Stimulated activated CD4-positive, alpha-beta T cell treated with anti-CD3 and anti-CD28 coated beads, Interleukin-12 subunit alpha, Interleukin-12 subunit beta, amount 100 ng/mL, for 48 hours (primary cell): ENCODE data around the gene CCDC69.
"Not testable (repeated sequence)": the region's sequence is repeated elsewhere in the genome, so short reads cannot be mapped to it uniquely, and the experiment has no call there.

Experiments
- DNase-seq, 3 donors: peaks; one replicate each; pipeline ENCODE4 v3.0.0-alpha.2; 2020; ENCODE audit warnings: low read depth in 2 of 3, low spot score in 1 of 3

Gene CCDC69, protein sequence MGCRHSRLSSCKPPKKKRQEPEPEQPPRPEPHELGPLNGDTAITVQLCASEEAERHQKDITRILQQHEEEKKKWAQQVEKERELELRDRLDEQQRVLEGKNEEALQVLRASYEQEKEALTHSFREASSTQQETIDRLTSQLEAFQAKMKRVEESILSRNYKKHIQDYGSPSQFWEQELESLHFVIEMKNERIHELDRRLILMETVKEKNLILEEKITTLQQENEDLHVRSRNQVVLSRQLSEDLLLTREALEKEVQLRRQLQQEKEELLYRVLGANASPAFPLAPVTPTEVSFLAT

DNA sequence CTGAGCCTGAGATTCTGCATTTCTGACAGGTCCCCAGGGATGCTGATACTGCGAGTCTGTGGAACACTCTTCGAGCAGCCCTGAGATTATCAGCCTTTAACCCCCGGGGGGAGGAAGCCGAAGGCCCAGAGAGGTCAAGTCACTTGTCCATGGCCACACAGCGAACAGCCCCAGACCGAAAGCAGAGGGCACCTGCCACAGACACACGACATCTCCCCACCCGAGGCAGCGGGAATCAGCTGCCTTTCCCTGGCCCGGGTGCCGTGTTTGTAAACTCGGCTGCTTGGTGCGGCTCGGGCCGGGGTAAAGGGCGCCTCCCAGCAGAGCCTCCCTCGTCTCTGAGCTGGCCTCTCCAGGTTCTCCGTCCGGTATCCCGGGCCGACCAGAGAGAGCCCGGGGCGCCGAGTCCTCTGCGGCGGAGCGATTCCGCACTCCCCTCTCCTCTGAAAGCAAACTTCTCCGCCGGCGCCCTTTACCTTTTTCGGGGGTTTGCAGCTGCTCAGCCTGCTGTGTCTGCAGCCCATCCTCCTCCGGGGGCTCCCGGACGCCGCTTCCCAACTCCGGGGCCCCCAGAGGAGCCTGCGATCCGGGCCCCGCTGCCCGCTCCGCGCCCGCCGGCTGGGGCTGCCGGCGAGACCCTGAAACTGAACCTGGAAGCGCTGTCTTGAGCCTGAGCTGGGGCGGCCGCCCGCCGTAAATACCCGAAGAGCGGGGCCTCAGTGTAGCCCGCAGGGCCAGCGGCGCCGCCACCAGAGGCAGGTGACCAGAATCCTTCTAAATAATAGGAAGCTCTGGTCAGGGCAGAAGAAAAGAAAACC, at the start of gene CCDC69:
Gene CCDC69, minus strand, starts transcription at position 646 of the 818 bp plus-strand sequence. Its CDS starts 122 bp downstream, at position 524.
- peak in 1 of 3 donors; percentile 46 for DNase-seq

DNA sequence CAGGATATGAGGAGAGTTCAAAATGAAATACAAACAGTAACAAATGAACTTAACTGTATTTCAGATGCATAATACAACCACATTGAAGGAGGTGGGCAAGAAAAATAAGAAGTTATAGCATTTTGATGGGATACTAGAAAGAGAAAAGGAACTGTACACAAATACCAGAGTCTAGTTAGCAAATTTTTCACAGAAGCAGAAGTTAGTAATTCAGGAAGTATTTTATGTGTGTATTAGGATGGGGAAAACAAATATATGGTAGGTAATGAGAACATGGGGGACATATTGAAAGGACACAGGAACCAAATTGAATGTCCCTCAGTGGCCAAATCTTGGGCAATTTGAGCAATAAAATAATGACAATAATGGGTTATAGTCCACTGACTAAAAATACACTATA, 47.4 kb upstream of the CCDC69 start:
- DNase-seq = no peak

DNA sequence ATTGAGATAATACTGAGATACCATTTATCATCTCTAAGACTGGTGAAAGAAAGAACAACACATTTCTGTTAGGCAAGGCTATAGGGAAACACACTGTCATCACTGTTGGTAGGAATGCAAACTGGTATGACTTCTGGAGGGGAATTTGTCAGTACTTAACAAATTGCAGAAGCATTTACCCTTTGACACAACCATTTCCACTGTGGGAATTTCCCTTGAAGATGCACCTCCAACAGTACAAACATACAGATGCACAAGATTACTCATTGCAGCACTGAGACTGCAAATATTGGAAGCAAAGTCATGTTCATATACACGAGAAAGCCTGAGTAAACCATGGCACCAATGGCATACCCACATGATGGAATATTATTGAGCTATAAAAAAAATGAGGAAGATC, 46.7 kb upstream of the CCDC69 start:
- DNase-seq = no peak

DNA sequence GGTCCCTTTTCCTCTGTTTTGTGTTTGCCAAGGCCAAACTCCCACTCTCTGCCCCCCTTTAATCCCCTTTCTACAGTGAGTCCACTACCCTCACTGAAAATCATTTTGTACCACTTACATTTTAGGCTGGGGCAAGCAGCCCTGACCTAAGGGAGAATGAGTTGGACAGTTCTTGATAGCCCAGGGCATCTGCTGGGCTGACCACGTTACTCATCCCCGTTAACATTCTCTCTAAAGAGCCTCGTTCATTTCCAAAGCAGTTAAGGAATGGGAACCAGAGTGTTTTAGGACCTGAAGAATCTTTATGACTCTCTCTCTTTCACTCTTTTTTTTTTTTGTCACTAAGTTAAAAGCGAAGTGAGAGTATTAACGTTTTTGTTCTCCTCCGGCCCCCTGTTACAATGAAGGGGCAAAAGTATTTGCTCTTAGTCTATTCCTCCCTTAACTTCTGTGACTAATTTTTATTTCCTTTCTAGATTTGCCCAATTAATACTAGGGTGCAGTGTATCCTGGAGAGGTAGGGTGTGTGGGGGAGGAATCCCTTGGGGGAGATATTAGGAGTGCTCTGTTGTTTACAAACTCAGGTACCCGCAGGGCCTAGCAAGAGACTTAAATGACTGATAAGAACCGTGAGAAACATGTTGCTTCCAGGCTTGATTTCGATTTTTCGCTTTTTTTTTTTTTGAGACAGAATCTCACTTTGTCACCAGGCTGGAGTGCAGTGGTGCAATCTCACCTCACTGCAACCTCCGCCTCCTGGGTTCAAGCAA, 43.8 kb upstream of the CCDC69 start:
- no peak for DNase-seq

DNA sequence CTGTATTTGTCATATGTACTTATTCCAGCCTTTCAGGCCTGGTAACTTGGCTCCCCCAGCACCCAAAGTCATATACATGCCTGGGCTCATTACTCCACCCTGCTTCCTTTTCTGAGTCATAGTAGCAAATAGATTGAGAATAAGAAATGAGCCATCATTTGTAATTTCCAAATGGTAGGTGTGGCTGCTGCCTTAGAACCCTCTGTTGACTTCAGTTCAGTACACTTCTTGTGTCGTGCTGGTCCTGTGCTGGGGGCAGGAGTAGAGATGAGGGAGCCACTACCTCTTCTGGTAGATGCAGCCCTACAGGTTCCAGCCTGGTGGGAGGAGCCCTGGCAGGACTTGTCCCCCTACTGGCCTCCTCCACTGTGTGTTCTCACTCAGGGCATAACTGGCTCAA, 40.2 kb upstream of the CCDC69 start:
- DNase-seq = no peak

DNA sequence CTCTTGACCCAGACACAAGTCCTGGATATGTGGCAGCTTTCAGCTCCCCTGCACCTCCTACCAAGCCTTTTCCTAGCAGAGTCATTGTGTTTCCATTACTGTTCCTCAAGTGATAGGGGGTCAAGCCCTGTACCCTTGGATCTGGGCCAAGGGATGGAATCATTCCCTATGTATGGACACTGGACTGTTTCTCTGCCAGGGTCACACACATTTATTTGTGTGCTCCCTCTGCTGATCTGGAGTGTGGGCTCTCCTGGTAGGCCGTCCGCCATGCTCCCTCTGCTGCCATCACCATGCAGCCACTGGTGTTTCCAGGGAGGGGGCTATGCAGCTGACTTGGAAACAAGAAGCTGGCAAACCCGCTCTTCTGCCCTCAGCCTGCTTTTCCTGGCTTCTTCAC, 38.6 kb upstream of the CCDC69 start:
- DNase-seq = no peak

DNA sequence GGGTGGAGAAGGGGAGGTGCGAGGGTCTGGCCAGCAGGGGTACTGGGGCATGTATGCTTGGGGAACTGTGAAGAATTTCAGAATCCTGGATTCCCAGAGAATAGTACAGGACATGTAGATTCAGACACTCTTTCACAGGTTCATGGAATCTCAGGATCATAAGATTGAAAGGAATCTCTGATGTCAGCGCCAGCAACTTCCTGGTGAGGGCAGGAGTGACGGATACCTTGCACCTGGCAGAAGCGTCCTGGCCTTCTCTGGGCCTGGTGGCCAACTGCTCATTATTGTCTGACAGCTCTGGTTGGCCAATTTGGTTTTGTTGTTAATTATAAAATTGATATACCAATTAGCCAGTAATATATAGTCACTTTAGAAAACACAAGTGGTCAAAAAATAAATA, 36.0 kb upstream of the CCDC69 start:
- no peak for DNase-seq

DNA sequence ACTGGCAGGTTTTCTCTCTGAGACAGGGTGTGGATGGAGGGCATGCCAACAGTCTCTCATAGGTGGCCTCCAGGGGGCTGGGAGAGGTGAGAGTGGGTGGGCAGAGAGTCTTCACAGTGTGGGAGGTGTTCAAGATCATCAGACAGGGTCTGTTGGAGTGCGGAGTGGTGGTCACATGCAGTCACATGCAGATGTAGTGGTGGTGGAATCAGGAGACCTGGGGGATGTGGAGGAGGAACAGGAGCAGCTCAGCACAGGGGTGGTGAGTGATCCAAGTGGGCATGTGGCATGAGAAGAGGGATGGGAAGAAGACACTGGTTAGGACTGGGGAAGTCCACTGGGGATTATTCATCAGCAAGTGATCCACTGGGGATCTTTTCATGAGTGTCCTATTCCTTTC, 34.9 kb upstream of the CCDC69 start:
- DNase-seq = no peak

DNA sequence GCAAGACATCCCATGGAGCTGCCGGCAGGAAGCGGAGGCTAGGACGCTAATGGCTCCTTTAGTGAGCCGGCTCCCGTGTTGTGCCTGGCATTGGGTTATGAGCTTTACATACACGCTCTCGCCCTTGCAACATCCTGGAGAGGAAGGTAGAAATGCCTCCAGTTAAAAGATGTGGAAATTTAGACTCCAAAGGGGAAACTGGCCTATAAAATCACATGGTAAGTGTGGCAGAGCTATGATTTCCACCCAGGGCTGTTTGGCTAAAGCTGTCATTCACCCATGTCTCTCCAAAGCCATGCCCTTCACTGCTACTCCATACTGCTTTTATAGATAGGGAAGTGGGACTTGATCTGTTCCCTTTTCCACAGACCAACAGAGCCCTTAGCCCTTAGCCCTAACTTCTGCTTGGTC, 34.3 kb upstream of the CCDC69 start:
- DNase-seq = no peak

DNA sequence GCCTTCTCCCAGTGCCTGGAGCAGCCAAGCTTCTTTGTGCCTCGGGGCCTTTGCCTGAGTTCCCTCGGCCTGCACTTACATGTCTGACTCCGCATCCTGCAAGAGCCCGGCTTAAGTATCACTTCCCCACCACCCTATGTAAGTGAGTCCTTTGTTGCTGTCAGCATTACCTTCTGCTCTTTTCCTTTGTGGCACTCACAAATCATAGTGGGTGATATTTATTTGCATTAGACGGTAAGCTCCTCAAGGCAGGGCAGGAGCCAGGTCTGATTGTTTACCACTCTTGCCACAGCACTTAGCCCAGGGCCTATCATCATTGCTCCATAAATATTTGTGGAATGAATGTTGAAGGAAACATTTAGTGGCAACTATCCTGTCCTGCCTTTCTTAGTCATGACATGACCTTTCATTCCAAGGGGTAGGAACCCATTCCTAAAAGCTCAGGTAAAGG, 33.9 kb upstream of the CCDC69 start:
- DNase-seq = no peak

DNA sequence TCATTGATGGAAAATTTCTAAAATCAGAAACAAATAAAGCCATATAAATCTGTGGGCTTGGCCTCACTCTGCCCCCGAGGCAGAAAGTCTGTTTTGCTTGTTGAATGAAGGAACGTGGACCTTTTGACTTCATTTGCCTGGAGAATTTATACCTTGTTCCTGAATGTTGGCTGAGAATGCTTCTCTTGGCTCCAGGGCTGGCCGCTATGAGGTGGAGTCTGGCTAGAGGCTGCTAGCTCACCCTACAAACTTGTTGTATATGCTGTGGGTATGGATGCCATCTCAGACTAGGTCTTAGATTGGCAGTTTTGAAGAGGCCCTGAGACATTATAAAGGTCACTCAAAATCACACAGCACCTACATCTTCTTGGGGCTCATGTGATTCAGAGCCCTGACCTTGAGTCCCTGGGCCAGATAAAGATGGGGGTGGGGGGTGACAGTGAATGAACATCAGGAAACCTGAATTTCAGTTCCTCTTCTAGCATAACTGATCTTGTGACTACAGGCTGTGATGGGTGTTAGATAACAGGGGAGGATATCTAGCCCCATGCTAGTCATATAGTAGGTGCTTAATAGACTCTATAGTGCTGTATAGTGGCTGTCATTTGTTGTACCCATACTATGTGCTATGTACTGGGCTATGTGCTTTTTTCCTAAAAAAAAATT, 31.9 kb upstream of the CCDC69 start:
- no peak for DNase-seq

DNA sequence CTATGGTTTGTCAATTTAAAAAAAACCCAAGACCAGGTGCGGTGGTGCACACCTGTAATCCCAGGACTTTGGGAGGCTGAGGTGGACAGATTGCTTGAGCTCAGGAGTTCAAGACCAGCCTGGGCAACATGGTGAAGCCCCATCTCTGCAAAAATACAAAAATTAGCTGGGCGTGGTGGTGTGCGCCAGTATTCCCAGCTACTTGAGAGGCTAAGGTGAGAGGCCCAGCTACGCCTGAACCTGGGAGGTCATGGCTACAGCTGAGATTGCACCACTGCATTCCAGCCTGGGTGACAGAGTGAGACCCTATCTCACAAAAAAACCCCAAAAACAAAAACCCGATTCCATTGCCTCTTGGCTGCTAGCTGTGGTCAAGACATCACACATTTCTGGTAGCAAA, 31.1 kb upstream of the CCDC69 start:
- DNase-seq = not testable (repeated sequence)

DNA sequence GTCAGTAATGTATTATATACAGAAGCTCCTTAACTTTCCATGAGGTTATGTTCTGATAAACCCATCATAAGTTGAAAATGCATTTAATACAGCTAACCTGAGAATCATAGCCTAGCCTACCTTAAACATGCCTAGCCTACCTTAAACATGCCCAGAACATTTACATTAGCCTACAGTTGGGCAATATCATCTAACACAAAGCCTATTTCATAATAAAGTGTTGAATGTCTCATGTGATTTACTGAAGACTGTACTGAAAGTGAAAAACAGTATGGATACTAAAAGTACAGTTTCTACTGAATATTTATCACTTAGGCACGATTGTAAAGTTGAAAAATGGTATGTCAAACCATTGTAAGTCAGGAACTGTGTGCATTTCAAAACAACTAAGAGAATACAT, 30.7 kb upstream of the CCDC69 start:
- no peak for DNase-seq

DNA sequence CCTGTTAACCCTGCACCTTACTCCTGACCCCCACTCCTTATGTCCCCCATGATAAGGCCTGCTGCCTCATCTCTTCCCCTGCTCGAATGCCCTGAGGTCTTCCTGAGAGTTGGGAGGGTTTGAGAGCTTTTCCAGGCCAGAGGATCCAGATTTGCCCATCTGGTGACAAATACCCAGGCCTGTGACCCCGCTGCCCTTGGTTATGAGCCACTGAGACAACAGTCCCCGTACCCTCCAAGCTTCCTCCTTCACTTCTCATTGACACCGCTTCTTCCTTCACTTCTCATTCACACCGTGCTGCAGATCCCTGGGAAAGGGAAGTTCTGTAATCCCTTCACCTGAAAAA, 29.7 kb upstream of the CCDC69 start:
- no peak for DNase-seq

DNA sequence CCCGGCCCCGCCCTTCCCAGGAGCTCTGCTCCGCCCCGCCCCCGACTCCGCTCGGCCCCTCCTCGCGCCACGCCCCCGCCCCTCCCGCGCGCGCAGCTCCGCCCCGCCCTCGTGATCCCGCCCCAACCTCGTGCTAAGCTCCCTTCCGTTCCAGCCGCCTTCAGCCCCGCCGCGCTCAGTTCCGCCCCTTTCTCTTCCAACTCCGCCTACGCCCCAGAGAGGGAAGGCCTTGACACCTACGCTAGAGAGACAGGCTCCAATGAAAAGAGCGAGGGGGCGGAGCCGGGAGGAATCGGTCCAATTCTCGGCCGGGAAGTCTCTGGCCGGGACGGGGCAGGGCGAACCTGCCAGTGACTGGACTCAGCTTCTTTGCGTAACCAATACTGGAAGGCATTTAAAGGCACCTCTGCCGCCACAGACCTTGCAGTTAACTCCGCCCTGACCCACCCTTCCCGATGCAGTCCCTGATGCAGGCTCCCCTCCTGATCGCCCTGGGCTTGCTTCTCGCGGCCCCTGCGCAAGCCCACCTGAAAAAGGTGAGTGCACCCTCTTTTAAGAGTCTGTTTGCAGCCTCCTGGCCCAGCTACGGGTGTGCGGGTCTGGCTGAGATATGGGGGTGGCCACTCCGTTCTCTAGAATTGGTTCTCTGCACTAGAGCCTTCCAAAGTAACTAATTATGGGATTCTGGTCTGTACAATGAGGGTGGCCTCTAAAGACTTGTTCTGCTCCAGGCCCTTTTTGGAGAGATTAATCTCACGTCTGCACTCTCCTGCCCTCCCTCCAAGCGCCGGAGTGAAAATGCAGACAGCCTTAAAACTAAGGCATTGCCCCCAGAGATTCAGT, 29.1 kb upstream of the CCDC69 start, which contains the start of gene GM2A:
Gene GM2A, plus strand, starts transcription at position 424 of the 843 bp plus-strand sequence. Its CDS starts 32 bp downstream, at position 456.
- peak; percentile 98 to 99 (median 98) for DNase-seq

DNA sequence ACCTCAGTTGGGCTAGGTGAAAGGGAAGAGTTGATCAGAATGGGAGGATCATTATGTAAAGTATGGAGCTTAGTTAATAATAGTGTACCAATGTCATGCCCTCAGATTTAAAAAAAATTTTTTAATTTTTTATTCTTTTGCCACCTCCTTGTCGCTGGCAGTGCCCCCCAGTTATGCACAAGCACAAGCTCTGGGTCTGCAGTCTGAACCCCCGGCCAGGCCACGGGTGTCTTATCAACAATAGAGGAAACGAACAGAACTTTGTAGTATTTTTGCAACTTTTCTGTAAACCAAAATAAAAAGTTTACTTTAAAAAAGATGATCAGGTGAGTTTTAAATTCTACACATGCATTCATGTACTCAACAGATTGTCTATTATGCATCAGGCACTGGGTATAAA, 27.7 kb upstream of the CCDC69 start:
- no peak for DNase-seq

DNA sequence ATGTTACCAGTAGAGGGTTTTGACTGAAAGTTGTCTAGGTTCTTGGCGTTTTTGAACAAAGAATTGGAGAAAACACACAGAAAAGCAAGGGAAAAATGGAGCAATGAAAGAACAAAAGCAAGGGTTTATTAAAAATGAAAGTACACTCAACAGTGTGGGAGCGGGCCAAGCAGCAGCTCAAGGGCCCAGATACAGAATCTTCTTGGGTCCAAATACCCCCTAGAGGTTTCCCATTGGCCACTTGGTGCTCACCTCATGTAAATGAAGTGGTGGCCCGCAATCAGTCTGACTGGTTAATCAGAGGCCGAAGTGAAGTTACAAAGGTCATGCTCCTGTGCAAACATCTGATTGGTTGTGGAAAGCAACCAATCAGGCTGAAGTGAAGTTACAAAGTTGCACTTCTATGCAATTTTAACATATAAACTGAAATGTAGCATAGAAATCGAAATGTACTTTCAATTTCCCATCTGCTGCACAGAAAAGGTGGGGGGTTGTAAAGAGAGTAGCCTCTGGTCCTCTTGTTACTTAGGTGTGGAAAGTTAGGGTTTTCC, 27.2 kb upstream of the CCDC69 start:
- peak; percentile 7 to 41 (median 27) for DNase-seq

DNA sequence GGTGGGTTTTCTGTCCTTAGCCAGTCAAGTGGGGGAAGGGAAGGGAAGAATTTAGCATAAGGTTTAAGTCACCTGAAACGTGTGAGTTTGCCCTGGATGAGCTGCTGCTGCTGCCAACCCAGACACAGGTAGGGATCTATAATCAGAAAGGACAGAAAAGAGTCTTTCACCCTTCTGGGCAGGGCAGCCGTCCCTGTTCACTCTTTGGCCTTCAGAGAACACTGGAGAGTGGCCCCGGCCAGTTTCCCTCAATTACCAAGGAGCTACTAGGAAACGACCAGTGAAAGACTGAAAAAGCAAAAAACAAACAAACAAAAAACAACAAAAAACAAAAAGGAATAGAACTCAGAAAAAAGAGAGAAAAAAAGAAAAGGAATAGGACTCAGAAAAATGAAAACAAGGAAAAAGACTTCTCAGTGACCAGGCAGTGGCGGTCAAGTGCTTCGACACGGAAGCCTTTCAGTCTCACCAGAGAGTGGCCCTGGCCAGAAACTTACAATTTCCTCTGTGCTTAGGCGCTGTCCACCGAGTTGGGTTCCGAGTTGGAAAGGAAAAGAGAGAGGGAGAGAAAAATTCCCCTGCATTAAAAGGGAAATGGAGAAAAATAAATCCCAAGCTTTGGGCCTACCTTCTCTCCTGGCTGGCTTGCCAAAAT, 26.6 kb upstream of the CCDC69 start:
- DNase-seq = no peak

DNA sequence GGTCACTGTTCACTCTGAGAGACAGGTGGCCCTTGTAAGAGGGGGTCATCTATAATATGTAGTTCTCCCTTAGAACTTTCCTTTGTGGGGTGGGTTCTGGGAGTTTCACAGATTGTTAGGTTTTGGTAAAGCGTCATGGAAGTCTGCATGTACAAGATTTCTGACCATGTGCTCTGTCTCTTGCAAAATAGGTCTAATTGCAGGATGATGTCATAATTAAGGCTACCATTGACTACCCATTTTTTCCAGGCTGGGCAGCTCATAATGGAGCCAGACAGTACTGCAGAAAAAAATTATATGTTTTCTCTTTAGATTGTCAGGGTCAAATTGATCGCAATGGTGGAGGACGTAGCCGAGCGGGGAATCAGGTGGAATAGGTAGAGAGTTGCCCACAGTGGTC, 25.4 kb upstream of the CCDC69 start:
- no peak for DNase-seq
